Stimulated activated CD8-positive, alpha-beta memory T cell treated with anti-CD3 and anti-CD28 coated beads, Interleukin-4, amount 100 ng/mL, for 24 hours (primary cell): ENCODE results near the gene HIPK2.

Experiments
- DNase-seq: peaks from one replicate; pipeline ENCODE4 v3.0.0-alpha.2; 2020; ENCODE audit warnings: low read depth

The HIPK2 gene

DNA sequence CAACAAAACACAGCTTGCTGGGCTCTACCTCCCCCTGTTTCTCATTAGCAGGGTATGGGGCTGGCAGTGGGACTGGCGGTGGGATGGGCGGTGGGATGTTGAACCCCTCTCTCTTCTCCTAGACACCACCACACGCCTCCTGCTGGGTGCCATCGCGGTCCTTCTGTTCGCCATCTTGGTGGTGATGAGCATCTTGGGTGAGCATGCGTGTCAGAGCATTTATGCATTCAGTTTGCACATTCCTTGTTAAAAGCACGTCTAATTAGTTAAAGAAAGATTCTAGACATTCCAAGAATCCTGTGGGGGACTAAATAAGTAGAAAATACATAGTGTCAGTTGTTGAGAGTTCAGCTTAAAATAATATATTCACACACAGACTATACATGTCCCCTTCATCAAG, 241.6 kb downstream of the HIPK2 start:
- no peak for DNase-seq

DNA sequence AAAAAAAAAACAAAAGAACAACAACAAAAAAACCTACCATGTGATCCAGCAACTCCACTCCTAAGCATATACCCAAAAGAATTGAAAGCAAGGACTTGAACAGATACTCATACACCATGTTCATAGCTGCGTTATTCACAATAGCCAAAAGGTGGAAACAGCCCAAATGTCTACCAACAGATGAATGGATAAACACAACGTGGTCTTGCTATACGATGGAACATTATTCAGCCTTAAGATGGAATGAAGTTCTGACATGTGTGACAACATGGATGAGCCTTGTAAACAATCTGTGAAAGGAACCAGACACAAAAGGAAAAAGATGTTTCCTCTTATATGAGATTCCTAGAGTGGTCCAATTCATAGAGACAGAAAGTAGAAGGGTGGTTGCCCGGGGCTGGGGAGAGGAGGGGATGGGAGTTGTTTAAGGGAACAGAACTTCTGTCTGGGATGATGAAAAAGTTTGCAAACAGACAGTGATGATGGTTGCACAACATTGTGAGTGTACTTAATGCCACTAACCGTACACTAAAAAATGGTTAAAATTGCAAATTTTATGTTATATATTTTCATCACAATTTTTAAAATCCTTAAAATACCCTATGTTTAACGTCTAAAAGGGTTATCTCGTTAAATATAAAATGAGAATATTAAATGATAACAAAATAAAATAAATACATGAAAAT, 242.7 kb downstream of the HIPK2 start:
- no peak for DNase-seq

DNA sequence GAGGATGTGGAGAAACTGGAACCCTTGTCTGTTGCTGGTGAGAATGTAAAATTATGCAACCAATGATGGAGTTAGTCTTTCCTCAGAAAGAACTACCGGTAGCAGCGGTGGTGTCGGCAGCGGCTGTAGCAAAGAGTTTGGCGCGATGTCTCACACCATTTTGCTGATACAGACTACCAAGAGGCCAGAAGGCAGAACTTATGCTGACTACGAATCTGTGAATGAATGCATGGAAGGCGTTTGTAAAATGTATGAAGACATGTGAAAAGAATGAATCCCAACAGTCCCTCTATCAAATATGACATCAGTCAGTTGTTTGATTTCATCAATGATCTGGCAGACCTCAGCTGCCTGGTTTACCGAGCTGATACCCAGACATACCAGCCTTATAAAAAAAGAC, 243.7 kb downstream of the HIPK2 start:
- DNase-seq = no peak

DNA sequence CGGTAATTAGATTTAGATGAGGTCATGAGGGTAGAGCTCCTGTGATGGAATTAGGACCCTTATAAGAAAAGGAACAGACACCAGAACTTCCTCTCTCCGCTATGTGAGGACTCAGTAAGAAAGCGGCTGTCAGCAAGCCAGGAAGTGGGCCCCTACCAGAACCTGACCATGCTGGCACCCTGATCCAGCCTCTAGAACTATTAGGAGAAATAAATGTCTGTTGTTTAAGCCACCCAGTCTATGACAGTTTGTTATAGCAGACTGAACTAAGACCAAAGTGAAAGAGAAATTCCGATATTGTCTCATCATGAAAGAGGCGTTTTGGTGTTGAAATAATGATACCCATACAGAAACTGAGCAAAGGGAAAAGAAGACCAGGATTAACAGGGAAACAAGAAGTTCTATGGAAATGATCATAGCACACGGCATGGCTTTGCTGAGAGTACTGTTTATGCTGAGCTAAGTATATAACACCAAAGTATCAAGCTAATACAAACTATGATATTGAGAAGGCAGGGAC, 245.1 kb downstream of the HIPK2 start:
- no peak for DNase-seq

DNA sequence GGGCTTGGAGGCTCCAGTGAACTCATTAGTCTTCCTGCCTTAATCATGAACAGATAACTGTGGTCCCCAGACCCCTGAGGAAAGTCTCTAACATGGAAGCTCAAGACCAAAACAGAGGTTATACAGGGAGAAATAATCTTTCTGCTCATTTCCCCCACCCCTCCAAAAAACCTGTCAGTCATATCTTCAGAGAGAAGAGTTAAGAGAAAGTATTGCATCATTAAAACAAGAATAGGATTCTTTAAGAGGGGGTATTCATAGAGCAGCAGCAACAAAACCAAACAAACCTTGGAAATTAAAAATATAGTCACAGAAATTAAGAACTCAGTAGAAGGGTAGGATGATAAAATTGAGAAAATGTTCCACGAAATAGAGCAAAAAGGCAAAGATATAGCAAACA, 246.7 kb downstream of the HIPK2 start:
- DNase-seq = no peak

DNA sequence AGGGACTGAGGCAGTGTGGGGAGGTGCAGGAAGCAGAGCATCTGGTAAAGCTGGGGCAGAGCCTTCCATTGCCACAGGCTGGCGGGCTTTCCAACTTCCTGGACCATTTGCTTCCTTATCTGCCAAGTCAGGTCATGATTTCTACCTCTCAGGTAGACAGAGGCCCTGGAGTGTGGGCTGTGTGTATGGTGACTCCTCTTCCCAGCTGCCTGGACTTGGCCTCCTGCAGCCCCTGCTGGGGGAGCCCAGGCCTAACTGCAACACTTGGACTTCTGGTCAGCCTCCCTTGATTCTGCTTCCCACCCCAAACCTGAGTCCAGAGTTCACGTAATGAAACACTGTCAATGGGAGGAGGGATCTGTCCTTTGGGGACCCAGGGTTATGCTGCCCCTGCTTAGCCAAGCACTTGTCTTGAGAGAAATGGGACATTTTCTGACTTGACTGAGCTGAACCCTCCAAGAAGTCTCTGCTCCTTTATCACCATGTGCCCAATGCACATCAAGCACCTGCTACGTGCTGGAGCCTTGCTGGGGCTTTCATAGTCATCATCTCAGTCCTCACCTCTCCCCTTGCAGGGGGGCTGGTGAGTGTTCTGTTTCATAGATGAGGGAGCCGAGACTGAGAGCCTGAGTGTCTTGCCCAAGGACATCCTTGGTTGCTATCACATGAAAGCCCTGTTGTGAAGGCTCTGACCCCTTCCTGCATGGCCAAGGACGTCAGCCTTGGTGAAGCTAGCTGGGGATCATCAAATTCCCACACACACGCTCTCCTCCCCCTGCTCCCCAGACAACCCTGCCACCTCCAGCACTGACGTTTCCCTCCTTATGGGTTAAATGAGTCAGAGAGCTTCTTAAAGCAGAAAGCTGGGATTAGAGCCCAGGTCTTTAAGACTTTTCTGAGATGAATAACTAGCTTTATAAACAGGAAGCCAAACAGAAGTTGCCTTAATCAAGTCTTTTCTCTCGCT, 250.9 kb downstream of the HIPK2 start:
- no peak for DNase-seq

DNA sequence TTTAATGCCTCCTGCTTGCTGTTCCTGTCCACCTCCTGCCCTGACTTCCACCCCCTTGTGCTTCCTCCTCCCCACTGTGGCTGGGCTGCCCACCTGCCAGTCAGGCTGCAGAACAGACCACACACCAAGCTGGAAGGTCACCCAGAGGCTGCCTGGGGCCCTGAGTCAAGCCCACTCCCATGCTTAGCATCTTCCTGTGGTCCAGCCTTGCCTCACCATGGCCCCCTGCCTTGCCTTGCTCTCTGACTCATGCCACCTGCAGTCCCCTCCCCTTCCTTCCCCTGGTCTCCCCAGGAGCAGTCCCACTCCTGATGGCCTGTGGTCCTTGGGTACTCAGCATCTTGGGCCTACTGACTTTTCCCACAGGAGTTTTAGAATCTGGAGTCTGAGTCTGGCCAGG, 252.0 kb downstream of the HIPK2 start:
- no peak for DNase-seq

DNA sequence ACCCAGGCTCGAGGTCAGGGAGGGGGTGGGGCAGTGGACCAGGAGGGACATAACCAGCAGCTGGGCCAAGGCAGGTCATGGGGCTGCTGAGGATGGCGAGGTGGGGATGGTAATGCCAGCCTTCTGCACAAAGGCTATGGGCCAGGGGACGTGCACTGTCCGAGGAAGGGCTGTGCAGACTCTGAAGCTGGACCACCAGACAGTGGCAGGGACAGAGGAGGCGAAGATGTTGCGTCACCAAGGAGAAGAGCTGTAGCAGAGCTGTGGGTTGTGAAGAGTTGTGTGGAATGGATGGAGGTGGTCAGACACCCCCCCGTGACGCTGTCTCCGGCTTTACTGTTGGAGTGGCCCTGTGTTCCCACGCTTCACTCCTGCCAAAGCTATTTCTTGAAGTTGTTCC, 252.6 kb downstream of the HIPK2 start:
- no peak for DNase-seq

DNA sequence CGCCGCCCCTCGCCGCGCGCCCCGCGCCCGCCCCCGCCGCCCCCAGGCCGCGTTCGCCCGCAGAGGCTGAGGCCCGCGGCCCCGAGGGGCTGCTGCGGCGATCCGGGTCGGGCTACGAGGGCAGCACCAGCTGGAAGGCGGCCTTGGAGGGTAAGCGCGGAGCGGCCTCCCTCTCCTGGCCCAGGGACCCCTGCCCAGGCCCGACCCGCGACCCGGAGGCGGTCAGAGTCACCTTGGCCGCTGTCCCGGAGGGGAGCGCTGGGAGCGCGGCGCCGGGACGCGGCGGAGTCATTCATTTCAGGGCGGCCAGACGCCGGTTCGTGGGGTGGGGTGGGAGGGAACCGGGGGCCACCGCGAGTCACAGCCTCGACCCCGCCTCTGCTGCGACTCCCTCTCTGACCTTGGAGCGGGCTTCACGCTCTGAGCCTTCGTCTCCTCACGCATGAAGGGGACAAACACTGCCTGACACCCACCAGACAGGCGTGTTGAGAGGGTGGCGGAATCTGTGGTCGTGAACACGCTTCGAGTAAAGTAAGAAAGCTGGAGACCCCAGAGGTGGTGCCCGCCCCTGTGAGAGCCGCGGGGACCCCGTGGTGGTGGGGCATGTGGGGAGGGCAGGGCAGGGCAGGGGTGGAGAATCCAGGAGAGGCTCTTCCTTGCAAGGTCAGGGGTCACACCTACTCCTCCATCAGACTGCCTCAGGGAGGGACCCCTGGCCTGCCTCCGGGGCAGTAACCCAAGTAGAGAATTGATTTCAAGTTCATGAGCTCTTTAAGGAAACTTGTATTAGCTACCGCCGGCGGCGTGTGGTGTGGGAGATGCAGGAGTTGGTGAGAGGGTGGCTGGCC, 253.6 kb downstream of the HIPK2 start:
- DNase-seq = no peak

DNA sequence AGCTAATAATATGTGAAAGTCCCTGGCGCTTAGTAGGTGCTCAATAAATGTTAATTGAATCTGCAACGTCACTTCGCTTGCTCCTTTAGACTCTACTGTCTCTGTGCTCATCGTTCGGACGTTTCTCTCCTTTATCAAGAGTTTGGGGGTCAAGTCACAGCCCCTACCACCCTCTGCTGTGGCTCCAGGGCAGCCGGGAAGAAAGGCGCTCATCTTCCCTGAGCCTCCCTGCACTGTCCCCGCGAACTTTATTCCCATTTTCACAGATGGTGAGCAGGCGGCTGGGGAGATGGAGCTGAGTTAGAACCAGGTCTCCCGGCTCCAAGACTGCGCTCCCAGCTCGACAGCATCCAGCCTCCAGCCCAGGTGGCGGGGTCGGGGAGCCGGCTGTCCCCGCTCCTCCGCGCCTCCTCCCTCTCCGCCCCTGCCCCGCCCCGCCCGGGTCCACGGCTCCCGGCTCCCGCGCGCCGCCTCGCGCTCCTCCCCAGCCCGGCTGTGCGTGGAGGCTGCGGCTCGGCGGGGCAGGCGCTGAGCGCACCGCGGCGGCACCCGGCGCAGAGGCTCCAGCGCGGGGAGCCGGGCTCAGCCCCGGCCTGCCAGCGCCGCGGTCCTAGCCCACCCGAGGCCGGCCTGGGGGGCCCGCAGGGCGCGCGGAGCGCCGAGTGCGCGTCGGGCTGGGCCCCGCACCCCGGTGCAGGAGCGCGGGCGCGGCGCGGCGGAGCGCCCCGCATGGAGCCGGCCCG, 254.4 kb downstream of the HIPK2 start, which contains the start of gene CLEC2L:
CLEC2L (plus strand) TSS at position 487 of the 743 bp plus-strand sequence; CDS start at position 730, 243 bp downstream.
- no peak for DNase-seq

DNA sequence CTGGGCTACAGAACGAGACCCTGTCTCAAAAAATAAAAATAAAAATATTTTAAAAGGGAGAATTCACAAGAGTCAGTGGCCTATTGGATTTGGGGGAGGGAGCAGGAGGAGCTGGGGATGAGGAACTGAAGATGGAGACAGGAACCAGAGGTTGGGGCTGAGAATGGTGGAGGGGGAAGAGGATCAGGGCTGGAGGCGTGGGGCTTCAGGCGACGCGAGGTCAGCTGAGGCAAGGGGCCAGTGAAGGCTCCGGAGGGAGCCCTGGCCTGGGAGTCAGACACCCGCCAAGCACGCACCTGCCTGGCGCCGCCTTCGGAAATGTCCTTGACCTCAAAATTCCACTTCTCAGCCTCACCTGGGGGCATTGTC, 255.0 kb downstream of the HIPK2 start:
- DNase-seq = no peak

DNA sequence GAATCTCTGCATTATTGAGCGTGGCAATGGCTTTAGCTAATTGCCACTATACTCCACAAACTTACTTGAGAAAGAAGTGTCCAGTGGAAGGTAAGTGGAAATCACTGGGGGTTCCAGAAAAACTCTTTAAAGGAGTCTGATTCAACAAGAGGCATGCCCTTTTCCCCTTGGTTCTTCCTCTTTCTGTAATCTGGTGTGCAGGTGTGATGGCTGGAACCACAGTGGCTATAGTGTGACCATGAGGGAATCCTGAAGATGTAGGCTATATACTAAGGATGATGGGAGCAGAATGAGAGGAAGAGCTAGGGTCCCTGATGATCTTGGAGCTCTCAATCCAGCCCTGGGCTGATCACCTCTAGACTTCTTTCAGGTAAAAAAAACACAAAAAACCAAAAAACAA, 256.4 kb downstream of the HIPK2 start:
- no peak for DNase-seq

DNA sequence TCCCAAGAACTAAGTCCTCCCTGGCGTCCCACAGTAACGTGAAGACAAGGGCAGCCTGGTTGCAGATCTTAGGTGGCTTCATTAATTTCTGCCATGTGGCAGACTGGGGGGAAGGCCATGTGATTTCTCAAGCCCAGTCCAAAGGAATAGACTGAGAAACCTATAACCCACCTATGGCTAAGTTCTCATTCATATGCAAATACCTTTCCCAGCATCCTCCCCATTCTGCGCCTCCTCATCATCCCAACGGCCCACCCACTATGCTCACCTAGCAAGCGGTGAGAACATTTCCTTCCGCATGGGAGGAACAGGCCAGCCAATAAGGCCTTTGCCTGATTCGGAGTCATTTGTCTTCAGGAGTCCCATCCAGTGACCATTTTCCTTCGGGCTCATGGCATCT, 262.5 kb downstream of the HIPK2 start:
- no peak for DNase-seq
